Measurements from ENCODE around the gene SEPHS1. TPM values are rescaled to one million over a fixed set of nuclear protein-coding genes. Genes with fewer than 3 reads are reported as not detected.

SEPHS1 gene
- total and polyA plus RNA-seq, 2 of the 8 experiments (the other 6 are each of a cell fraction or from before 2014, with no cell fraction given), result 270 to 683 TPM

GRCh38 chr10:13373644-13374043 lies 25.6 kb upstream of the SEPHS1 start:
- FAIRE-seq (no peak), DNase-seq (ENCODE audit: low read depth in 1 of 2, low spot score in 2 of 2) (no peak)
- Histone ChIP-seq H2BK5ac (ENCODE audit: low read depth, low read length) (no peak overlapping the region), H3K27me3 (replicated peaks in 1 of 4; ENCODE audit: control insufficient read depth in 3 of 4, extremely low read depth in 1 of 4, insufficient read depth in 3 of 4, low read length in 3 of 4) (no peaks in the 10 kb centered on the region), H2BK12ac (ENCODE audit: low read depth, low read length) (no peak overlapping the region), H3K27ac (ENCODE audit: low read depth, low read length) (no peak overlapping the region), H3K56ac (replicated peaks; ENCODE audit: insufficient read length, low read depth, low read length) (no peak overlapping the region), H4K20me1 (replicated peaks in 1 of 2; ENCODE audit: control insufficient read depth in 1 of 2, insufficient read depth in 2 of 2, low read length in 2 of 2) (no peaks in the 10 kb centered on the region), H3K23me2 (ENCODE audit: low read depth, low read length) (no peaks in the 10 kb centered on the region), H2BK120ac (replicated peaks; ENCODE audit: low read depth, low read length) (no peak overlapping the region), H3K4me3 (ENCODE audit: extremely low read depth in 1 of 4, insufficient read depth in 2 of 4, low read depth in 3 of 4, low read length in 4 of 4) (no peak overlapping the region), H3K14ac (ENCODE audit: insufficient read length) (no peak overlapping the region), H4K8ac (ENCODE audit: extremely low read depth, insufficient read depth, low read length) (no peak overlapping the region), H3K79me1 (ENCODE audit: low read depth, low read length) (no peaks in the 10 kb centered on the region), H3K4ac (replicated peaks; ENCODE audit: insufficient read length, low read depth, low read length) (no peak overlapping the region), H2AFZ (ENCODE audit: low read length) (no peak overlapping the region), H3K4me1 (replicated peaks in 1 of 4; ENCODE audit: control insufficient read depth in 3 of 4, insufficient read depth in 4 of 4, low read length in 3 of 4) (no peaks in the 10 kb centered on the region), H3K23ac (ENCODE audit: insufficient read length) (no peak overlapping the region), H4K91ac (replicated peaks; ENCODE audit: insufficient read length, low read length) (no peak overlapping the region), H3K9ac (replicated peaks in 1 of 4; ENCODE audit: extremely low read depth in 1 of 4, low read depth in 3 of 4, low read length in 3 of 4) (no peak overlapping the region), H3K79me2 (ENCODE audit: control insufficient read depth in 1 of 2, insufficient read depth in 2 of 2, low read length in 2 of 2) (no peaks in the 10 kb centered on the region), H4K5ac (ENCODE audit: insufficient read length, low read depth, low read length) (no peak overlapping the region), H2BK15ac (ENCODE audit: low read length) (no peak overlapping the region), H3K18ac (ENCODE audit: extremely low read depth, low read length) (no peak overlapping the region), H3K4me2 (ENCODE audit: insufficient read depth in 1 of 2, low read depth in 2 of 2, low read length in 2 of 2) (no peak overlapping the region), H3K9me3 (ENCODE audit: insufficient read depth in 2 of 2, low read depth in 1 of 2, low read length in 1 of 2) (no peaks in the 10 kb centered on the region), H2BK20ac (ENCODE audit: low read length) (no peak overlapping the region), H3K36me3 (ENCODE audit: control insufficient read depth in 2 of 4, insufficient read depth in 4 of 4, low read length in 3 of 4) (no peaks in the 10 kb centered on the region), H2AK5ac (ENCODE audit: low read depth, low read length) (no peak overlapping the region)
- 95% methylated on average over 2 of the region's 2 CpGs; no CpG with 5 or more reads in 1 of the 2 experiments for WGBS, 2 experiments (ENCODE audit: extremely low coverage in 1 of 2, insufficient coverage in 1 of 2, insufficient read length in 1 of 2, insufficient replicate concordance in 2 of 2, low coverage in 1 of 2, low lambda C conversion rate in 2 of 2, missing lambda C conversion rate in 1 of 2)
- ChIA-PET POLR2A (ENCODE audit: partially characterized antibody) (interaction anchor here (1.3 to 5.6 kb wide), 3 partner anchors 10 to 66 kb away, joined by 4 to 23 read pairs (median 5); no protein-coding TSS in a partner anchor), CTCF (ENCODE audit: partially characterized antibody) (interaction anchor here (0.8 to 8.6 kb wide), 13 partner anchors 11 to 164 kb away, joined by 3 to 147 read pairs (median 18); no protein-coding TSS in a partner anchor)
- no peak for TF ChIP-seq FOSL1 (IDR thresholded peaks at IDR 0.05; ENCODE audit: insufficient read depth, low read depth, low read length)
- TF ChIP-seq KDM1A (IDR thresholded peaks at IDR 0.05; ENCODE audit: borderline replicate concordance, low read length), result peak; percentile 82
- TF ChIP-seq NRF1 (IDR thresholded peaks at IDR 0.05; ENCODE audit: low read depth, low read length), result no peak

Measured in H1 (cell line).